T-cell (primary cell): ENCODE results near the gene MYO1D. TPM values are rescaled to one million over a fixed set of nuclear protein-coding genes. Genes with fewer than 3 reads are reported as not detected.

ENCODE experiments used
- ATAC-seq, 4 experiments: fragments of 200-7000 bp in 3 of 4; fragments of 150-1000 bp in 1 of 4; cut with Tn5 transposase; replicated peaks in 1 of 4; 1 replicate in 3 of 4; 2 replicates in 1 of 4; pipeline ENCODE4 v1.10.0; 2021; ENCODE audit warnings: moderate library complexity in 3 of 4, mild to moderate bottlenecking in 2 of 4, moderate number of reproducible peaks in 1 of 4
- CTCF ChIA-PET, 2 donors: fragments of 300-600 bp; sonication (Branson Sonifier 250); formaldehyde crosslinking; loops; one replicate each; lab custom pipeline; 2022; ENCODE audit warnings: antibody characterized with exemption in 2 of 2; lab: Charles Lee
- POLR2A ChIA-PET, 2 donors: fragments of 300-600 bp; sonication (Branson Sonifier 250); formaldehyde crosslinking; loops; one replicate each; lab custom pipeline; 2022; ENCODE audit warnings: antibody characterized with exemption in 2 of 2; lab: Charles Lee
- DNase-seq, 35 experiments: peaks; one replicate each; pipeline versions ENCODE4 v3.0.0 to v3.0.0-alpha.2; 2013 to 2023
- H3K27ac ChIP-seq: one replicate; pipeline ENCODE4 v1.5.1; 2013; ENCODE audit warnings: low read length
- H3K27me3 ChIP-seq, 2 experiments: replicated peaks in 1 of 2; 1 replicate in 1 of 2; 2 replicates in 1 of 2; pipeline versions ENCODE4 v1.6.1 to v1.7.0; 2013; ENCODE audit warnings: low read length in 1 of 2, mixed read lengths in 1 of 2; ENCODE audit not compliant: control insufficient read depth in 2 of 2, insufficient read depth in 2 of 2; ENCODE audit errors: extremely low read depth in 1 of 2
- H3K36me3 ChIP-seq, 2 donors: 1 replicate in 1 of 2; 2 replicates in 1 of 2; pipeline versions ENCODE4 v1.6.1 to v1.7.0; 2013; ENCODE audit warnings: low read length in 1 of 2; ENCODE audit not compliant: control insufficient read depth in 2 of 2, insufficient read depth in 1 of 2; ENCODE audit errors: extremely low read depth in 1 of 2
- H3K4me1 ChIP-seq, 2 experiments: 1 replicate in 1 of 2; 2 replicates in 1 of 2; pipeline versions ENCODE4 v1.6.1 to v1.7.0; 2013; ENCODE audit warnings: low read length in 2 of 2, mixed read lengths in 1 of 2; ENCODE audit not compliant: insufficient read depth in 2 of 2, control insufficient read depth in 1 of 2; ENCODE audit errors: extremely low read depth in 1 of 2
- H3K4me3 ChIP-seq, 2 donors: 1 replicate in 1 of 2; 2 replicates in 1 of 2; pipeline versions ENCODE4 v1.5.1 to v1.7.0; 2013; ENCODE audit warnings: mild to moderate bottlenecking in 2 of 2, low read length in 1 of 2, moderate library complexity in 1 of 2; ENCODE audit not compliant: control insufficient read depth in 1 of 2; ENCODE audit errors: extremely low read depth in 1 of 2
- H3K9me3 ChIP-seq: 2 replicates; pipeline ENCODE4 v1.7.0; 2013
- H3K27ac Mint-ChIP-seq, 2 donors: one replicate each; pipeline ENCODE4 v1.8.0; 2020 to 2021; ENCODE audit warnings: mild to moderate bottlenecking in 2 of 2, mixed read lengths in 2 of 2
- H3K27me3 Mint-ChIP-seq, 2 donors: one replicate each; pipeline ENCODE4 v1.8.0; 2021 to 2022; ENCODE audit warnings: mixed read lengths in 2 of 2
- H3K36me3 Mint-ChIP-seq: one replicate; pipeline ENCODE4 v1.8.0; 2021; ENCODE audit warnings: mixed read lengths
- H3K4me1 Mint-ChIP-seq, 3 donors: one replicate each; pipeline ENCODE4 v1.8.0; 2020 to 2022; ENCODE audit warnings: mixed read lengths in 3 of 3, mild to moderate bottlenecking in 1 of 3
- H3K4me3 Mint-ChIP-seq, 3 donors: one replicate each; pipeline ENCODE4 v1.8.0; 2020 to 2022; ENCODE audit warnings: mild to moderate bottlenecking in 3 of 3, mixed read lengths in 3 of 3, moderate library complexity in 3 of 3
- H3K9me3 Mint-ChIP-seq, 3 donors: one replicate each; pipeline ENCODE4 v1.8.0; 2020 to 2022; ENCODE audit warnings: mixed read lengths in 3 of 3
- WGBS: methylation state at CpG from one replicate; pipeline ENCODE4 v1.1.5; 2013; ENCODE audit warnings: missing lambda C conversion rate; ENCODE audit not compliant: insufficient coverage; 5-methylcytosine and 5-hydroxymethylcytosine counted together
- total RNA-seq, 35 experiments: library from RNA in 6 of 35; stranded (reverse) in 6 of 35; fragments of 120-200 nt in 1 of 35; gene quantifications; one replicate each; pipeline versions ENCODE4 v1.2.1 to v1.2.4 and lab custom pipeline; 2013 to 2026

Gene MYO1D
- total RNA-seq, 5 donors from 2014 or later (not counting 1 experiment from before 2014, with no cell fraction given): 8.3 to 11.1 (median 9.5) TPM

DNA sequence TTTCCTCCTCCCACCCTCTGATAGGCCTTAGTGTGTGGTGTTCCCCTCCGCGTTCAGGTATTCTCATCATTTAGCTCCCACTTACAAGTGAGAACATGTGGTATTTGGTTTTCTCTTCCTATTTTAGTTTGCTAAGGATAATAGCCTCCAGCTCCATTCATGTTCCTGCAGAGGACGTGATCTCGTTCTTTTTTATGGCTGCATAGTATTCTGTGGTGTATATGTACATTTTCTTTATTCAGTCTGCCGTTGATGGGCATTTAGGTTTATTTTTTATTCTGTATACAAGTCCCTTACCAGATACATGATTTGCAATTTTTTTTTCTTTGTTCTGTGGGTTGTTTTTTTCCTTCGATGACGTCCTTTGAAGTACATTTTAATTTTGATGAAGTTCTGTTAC, 409.0 kb downstream of the MYO1D start:
- CTCF ChIA-PET: interaction anchor here in 1 of 2 donors (1.2 kb wide), 1 partner anchor 50 kb away, joined by 3 read pairs; no protein-coding TSS in a partner anchor
- Mint-ChIP-seq H3K36me3 (peaks cover 61% of the 10 kb centered on the region), H3K4me3 (no peak overlapping the region), H3K4me1 (peaks cover 0 to 3% (median 3%) of the 10 kb centered on the region in 3 donors), H3K9me3 (no peaks in the 10 kb centered on the region), H3K27ac (no peak overlapping the region), H3K27me3 (no peaks in the 10 kb centered on the region)
- H3K4me3 ChIP-seq: no peak overlapping the region
- H3K9me3 ChIP-seq: no peaks in the 10 kb centered on the region
- no peaks in the 10 kb centered on the region for H3K4me1 ChIP-seq
- POLR2A ChIA-PET: no interaction called here
- no CpG with 5 or more reads among the region's 7 CpGs for WGBS
- no peak overlapping the region for H3K27ac ChIP-seq
- no peak for ATAC-seq
- no peak for DNase-seq
- H3K36me3 ChIP-seq: peaks cover 4 to 80% of the 10 kb centered on the region in 2 donors
- H3K27me3 ChIP-seq: no peaks in the 10 kb centered on the region

DNA sequence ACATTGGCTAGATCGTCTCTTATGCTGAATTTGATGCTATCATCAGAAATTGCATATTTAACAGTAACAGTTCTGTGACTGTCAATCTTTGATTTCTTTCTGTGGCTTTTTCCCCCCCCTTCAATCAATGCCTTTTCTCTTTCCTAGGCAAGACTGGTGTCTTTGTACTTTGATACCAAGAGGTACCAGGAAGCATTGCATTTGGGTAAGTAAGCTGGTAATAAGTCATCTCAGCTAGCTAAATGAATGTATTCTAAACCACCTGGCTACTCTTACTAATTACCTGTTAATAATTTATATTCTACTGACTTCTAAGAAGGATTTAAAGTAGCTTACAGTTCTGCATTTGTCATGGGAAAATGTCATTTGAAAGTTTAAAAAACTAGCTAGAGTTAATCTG, 412.6 kb downstream of the MYO1D start:
- Histone ChIP-seq H3K4me3 (no peak overlapping the region), H3K9me3 (no peaks in the 10 kb centered on the region), H3K27ac (no peak overlapping the region), H3K4me1 (no peaks in the 10 kb centered on the region), H3K27me3 (no peaks in the 10 kb centered on the region), H3K36me3 (peaks cover 6 to 69% of the 10 kb centered on the region in 2 donors)
- POLR2A ChIA-PET: interaction anchor here in 1 of 2 donors (1.9 kb wide), 1 partner anchor 20 kb away, joined by 7 read pairs; the partner anchor contains the start of gene PSMD11
- Mint-ChIP-seq H3K4me3 (no peak overlapping the region), H3K27me3 (no peaks in the 10 kb centered on the region), H3K4me1 (peaks cover 16 to 21% (median 16%) of the 10 kb centered on the region in 3 donors), H3K27ac (no peak overlapping the region), H3K9me3 (no peaks in the 10 kb centered on the region), H3K36me3 (peaks cover 50% of the 10 kb centered on the region)
- no peak for DNase-seq
- CTCF ChIA-PET: interaction anchor here (0.6 to 4.1 kb wide), 4 partner anchors 12 to 289 kb away, joined by 3 to 63 read pairs (median 4); partner anchors contain the start of gene PSMD11 (in 1 of the 2)
- no CpG with 5 or more reads among the region's 1 CpG for WGBS
- ATAC-seq: no peak

- no CpG with 5 or more reads among the region's 3 CpGs for WGBS
- H3K27me3 Mint-ChIP-seq: no peaks in the 10 kb centered on the region
- H3K27me3 ChIP-seq: no peaks in the 10 kb centered on the region
- peaks cover 9 to 68% of the 10 kb centered on the region in 2 donors for H3K36me3 ChIP-seq
- no peaks in the 10 kb centered on the region for H3K4me1 ChIP-seq
- no peak overlapping the region for H3K27ac Mint-ChIP-seq
- no peak overlapping the region for H3K4me3 Mint-ChIP-seq
- POLR2A ChIA-PET: interaction anchor here in 1 of 2 donors (1.9 kb wide), 1 partner anchor 19 kb away, joined by 7 read pairs; the partner anchor contains the start of gene PSMD11
- H3K36me3 Mint-ChIP-seq: peaks cover 47% of the 10 kb centered on the region
- peaks cover 22 to 27% (median 23%) of the 10 kb centered on the region in 3 donors for H3K4me1 Mint-ChIP-seq
- H3K27ac ChIP-seq: no peak overlapping the region
- no peaks in the 10 kb centered on the region for H3K9me3 Mint-ChIP-seq
- DNase-seq (no peak), ATAC-seq (no peak)
- H3K4me3 ChIP-seq: no peak overlapping the region
- CTCF ChIA-PET: interaction anchor here (0.5 to 4.1 kb wide), 23 partner anchors 8 to 474 kb away, joined by 3 to 63 read pairs (median 5); partner anchors contain the start of genes PSMD11 (in 2 of the 2) and MYO1D (in 1 of the 2)
- H3K9me3 ChIP-seq: no peaks in the 10 kb centered on the region
Observed at GRCh38 chr17:32463304-32463703, 413.6 kb downstream of the MYO1D start.

DNA sequence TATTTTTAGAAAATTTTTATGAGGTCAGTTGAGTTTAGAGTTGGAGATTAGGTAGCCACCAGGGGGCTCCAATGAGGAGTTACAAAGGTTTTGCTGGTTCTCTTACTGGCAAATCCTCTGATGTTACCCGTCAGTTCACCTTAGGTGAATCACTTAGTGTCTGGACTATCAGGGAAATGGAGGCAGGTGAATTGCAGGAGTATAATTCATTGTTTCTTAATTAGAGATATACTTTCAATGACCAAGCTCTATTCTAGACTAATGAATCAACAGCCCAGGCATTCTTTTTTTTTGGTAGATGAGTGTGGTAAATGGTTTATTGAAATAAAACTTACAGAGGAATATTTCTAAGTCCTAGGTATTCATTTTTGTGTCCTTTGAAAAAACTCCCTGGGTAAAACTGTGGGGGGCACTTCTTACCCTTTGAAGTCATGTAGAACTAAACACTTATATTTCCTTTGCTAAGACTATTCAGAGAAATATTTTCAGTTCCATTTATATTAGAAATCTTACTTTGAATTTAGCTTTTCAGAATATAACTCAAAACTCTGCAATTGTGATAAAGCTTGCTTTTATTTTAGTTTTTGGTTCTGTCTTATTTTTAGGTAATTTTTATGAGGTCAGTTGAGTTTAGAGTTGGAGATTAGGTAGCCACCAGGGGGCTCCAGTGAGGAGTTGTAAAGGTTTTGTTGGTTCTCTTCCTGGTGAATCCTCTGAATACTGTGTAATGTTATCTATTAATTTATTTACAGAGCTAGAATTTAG, 414.9 kb downstream of the MYO1D start:
- H3K27me3 Mint-ChIP-seq: no peaks in the 10 kb centered on the region
- peak; percentile 82 to 88 (median 84) for ATAC-seq
- ChIA-PET CTCF (interaction anchor here (0.6 to 4.1 kb wide), 43 partner anchors 9 to 416 kb away, joined by 3 to 63 read pairs (median 4); partner anchors contain the start of genes C17orf75 (in 1 of the 2), MYO1D (in 1 of the 2) and PSMD11 (in 1 of the 2)), POLR2A (interaction anchor here in 1 of 2 donors (0.7 kb wide), 1 partner anchor 13 kb away, joined by 3 read pairs; no protein-coding TSS in a partner anchor)
- no peaks in the 10 kb centered on the region for H3K9me3 ChIP-seq
- no peaks in the 10 kb centered on the region for H3K4me1 ChIP-seq
- H3K4me3 Mint-ChIP-seq: no peak overlapping the region
- no peaks in the 10 kb centered on the region for H3K9me3 Mint-ChIP-seq
- H3K36me3 ChIP-seq: peaks cover 13 to 66% of the 10 kb centered on the region in 2 donors
- H3K27ac Mint-ChIP-seq: peak overlapping the region; percentile 11 to 30
- H3K27me3 ChIP-seq: no peaks in the 10 kb centered on the region
- no CpG with 5 or more reads among the region's 1 CpG for WGBS
- peaks cover 42% of the 10 kb centered on the region for H3K36me3 Mint-ChIP-seq
- no peak overlapping the region for H3K4me3 ChIP-seq
- peak; percentile 21 to 81 (median 62) for DNase-seq
- H3K4me1 Mint-ChIP-seq: peaks cover 31 to 34% (median 34%) of the 10 kb centered on the region in 3 donors
- no peak overlapping the region for H3K27ac ChIP-seq

DNA sequence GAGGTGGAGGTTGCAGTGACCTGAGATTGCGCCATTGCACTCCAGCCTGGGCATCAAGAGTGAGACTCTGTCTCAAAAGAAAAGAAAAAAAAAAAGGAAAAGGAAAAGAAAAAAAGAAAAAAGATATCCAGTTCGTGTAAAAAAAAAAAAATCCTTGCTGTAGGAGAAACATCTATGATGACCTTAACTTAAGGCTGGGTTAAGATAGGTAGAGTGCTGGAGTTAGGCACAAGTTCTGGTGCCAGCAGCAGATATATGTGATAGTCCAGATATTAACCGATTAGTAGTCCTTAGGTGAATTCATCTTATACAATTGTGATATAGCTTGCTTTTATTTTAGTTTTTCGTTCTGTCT, 415.4 kb downstream of the MYO1D start:
- Histone ChIP-seq H3K9me3 (no peaks in the 10 kb centered on the region), H3K4me1 (no peaks in the 10 kb centered on the region), H3K27ac (no peak overlapping the region), H3K36me3 (peaks cover 14 to 62% of the 10 kb centered on the region in 2 donors), H3K4me3 (no peak overlapping the region), H3K27me3 (no peaks in the 10 kb centered on the region)
- POLR2A ChIA-PET: interaction anchor here in 1 of 2 donors (0.7 kb wide), 1 partner anchor 13 kb away, joined by 3 read pairs; no protein-coding TSS in a partner anchor
- Mint-ChIP-seq H3K4me1 (peaks cover 32 to 34% (median 34%) of the 10 kb centered on the region in 3 donors), H3K9me3 (no peaks in the 10 kb centered on the region), H3K4me3 (no peak overlapping the region), H3K36me3 (peaks cover 40% of the 10 kb centered on the region), H3K27ac (peak overlapping the region; percentile 11 to 30), H3K27me3 (no peaks in the 10 kb centered on the region)
- ATAC-seq (peak; percentile 18 to 59 (median 26)), DNase-seq (no peak)
- 70% methylated on average over 2 of the region's 4 CpGs for WGBS
- CTCF ChIA-PET: interaction anchor here (0.6 to 4.1 kb wide), 34 partner anchors 7 to 416 kb away, joined by 3 to 63 read pairs (median 5); partner anchors contain the start of genes C17orf75 (in 1 of the 2) and PSMD11 (in 1 of the 2)

DNA sequence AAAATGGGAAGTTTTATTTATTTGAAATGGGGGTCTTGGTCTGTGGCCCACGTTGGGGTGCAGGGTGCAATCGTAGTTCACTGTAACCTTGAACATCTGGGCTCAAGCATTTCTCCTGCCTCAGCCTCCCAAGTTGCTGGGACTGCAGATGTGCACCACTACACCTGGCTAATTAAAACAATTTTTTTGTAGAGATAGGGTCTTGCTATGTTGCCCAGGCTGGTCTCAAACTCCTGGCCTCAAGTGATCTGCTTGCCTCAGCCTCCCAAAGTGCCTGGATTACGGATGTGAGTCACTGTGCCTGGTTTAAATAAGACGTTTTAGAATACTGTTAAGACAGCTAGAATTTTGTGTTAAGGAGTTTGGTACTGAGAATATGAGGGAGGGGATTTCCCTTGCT, 416.9 kb downstream of the MYO1D start:
- Mint-ChIP-seq H3K36me3 (peaks cover 41% of the 10 kb centered on the region), H3K27ac (peak overlapping the region in 1 of 2 donors; percentile 19), H3K4me1 (peaks cover 33 to 34% (median 34%) of the 10 kb centered on the region in 3 donors), H3K4me3 (no peak overlapping the region), H3K9me3 (no peaks in the 10 kb centered on the region), H3K27me3 (no peaks in the 10 kb centered on the region)
- no peak for DNase-seq
- no CpG with 5 or more reads among the region's 4 CpGs for WGBS
- ChIA-PET CTCF (interaction anchor here in 1 of 2 donors (0.7 kb wide), 1 partner anchor 28 kb away, joined by 3 read pairs; no protein-coding TSS in a partner anchor), POLR2A (no interaction called here)
- H3K36me3 ChIP-seq: peaks cover 15 to 60% of the 10 kb centered on the region in 2 donors
- ATAC-seq: no peak
- no peaks in the 10 kb centered on the region for H3K4me1 ChIP-seq
- no peaks in the 10 kb centered on the region for H3K27me3 ChIP-seq
- H3K9me3 ChIP-seq: no peaks in the 10 kb centered on the region
- H3K27ac ChIP-seq: no peak overlapping the region
- H3K4me3 ChIP-seq: no peak overlapping the region
